ENCODE data around the gene POLR1A.
A peak's percentile ranks its signal among the peaks of the same experiment; 100 is the strongest.

The POLR1A gene

DNA sequence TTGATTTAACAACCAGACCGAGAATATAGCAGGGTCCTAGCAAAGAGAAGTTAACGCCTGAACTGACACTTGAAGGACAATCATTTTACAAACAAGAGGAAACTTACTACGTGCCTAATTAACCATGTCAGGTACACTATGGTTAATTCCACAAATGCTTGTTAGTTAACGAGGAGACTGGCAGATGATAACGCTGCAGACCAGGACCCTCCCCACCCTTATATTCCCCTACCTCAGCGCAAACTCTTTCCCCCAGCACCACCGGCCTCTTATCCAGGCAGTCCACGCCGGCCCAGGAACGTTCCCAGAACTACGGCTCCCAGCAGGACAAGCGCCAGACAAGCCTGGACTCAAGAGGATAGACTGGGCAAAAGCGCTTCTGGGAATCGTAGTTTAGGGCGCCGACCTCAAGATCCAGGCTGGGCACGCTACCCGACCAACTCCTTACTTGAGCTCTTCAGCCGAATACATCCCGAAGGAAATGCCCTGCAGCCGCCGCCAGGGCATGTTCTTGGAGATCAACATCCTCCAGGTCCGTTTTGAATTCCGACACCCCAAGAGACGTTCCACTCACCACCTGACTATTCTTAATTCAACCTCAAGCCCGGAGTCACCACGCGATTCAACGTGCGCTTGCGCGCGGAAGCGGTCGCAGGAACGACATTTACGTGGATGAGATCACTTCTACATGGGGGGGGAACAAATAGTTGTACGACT lies at the start of gene POLR1A:
POLR1A (minus strand) TSS at position 635 of the 717 bp plus-strand sequence; CDS start at position 525, 110 bp downstream.
- TF ChIP-seq, protein P1, sequence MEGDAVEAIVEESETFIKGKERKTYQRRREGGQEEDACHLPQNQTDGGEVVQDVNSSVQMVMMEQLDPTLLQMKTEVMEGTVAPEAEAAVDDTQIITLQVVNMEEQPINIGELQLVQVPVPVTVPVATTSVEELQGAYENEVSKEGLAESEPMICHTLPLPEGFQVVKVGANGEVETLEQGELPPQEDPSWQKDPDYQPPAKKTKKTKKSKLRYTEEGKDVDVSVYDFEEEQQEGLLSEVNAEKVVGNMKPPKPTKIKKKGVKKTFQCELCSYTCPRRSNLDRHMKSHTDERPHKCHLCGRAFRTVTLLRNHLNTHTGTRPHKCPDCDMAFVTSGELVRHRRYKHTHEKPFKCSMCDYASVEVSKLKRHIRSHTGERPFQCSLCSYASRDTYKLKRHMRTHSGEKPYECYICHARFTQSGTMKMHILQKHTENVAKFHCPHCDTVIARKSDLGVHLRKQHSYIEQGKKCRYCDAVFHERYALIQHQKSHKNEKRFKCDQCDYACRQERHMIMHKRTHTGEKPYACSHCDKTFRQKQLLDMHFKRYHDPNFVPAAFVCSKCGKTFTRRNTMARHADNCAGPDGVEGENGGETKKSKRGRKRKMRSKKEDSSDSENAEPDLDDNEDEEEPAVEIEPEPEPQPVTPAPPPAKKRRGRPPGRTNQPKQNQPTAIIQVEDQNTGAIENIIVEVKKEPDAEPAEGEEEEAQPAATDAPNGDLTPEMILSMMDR (IDR thresholded peaks at IDR 0.05; ENCODE audit: insufficient read depth, low read depth, low read length, missing control alignments) = no peak
- H3K4me3 ChIP-seq (ENCODE audit: low read depth, low read length) = peak within 1 kb of the TSS; percentile 65

DNA sequence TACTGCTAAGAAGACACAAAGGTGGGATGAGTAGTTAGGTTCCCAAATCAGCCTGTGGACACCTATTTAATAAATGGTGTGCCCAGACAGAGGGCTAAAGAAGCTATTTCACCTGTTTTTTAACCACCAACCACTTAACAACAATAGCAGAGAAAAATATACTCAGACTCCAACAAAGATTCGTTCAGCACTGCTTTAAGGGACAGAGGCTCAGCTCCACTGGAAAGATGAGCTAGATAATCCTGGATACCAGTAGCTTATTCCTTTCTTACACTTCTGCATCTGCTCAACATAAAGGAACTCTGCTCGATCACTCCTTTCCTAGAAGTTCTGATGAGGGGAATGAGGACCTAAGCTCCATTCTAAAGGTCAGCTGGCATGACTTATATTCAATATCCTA lies 44.8 kb upstream of the POLR1A start:
- no peak for DNase-seq (ENCODE audit: low read depth)
- TF ChIP-seq, protein P1 (IDR thresholded peaks at IDR 0.05; ENCODE audit: insufficient read depth, low read depth, low read length, missing control alignments) = no peak
- H3K4me3 ChIP-seq (ENCODE audit: low read depth, low read length) = no peak overlapping the region

More for the DNA sequence above, at the start of gene POLR1A:
- DNase-seq (ENCODE audit: low read depth) = peak; percentile 92

DNA sequence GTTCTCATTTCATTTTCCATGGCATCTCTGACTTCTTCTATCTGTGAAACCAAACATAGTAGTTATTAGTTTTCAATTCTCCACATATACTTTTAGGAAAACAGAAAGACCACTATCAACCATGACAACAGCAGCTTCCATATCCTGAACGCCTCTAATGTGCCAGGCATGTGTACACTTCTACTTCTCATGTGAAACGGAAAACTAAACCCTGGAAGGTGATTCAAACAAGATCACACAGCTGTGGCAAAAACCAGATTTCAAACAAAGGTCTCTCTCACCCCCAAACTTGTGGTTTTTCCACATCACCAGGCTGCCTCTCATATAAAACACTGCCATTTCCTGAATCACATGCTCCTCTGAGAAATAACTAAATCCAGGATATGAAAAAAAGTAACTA lies 42.1 kb upstream of the POLR1A start:
- TF ChIP-seq, protein P1 (IDR thresholded peaks at IDR 0.05; ENCODE audit: insufficient read depth, low read depth, low read length, missing control alignments) = no peak
- no peak for DNase-seq (ENCODE audit: low read depth)
- no peak overlapping the region for H3K4me3 ChIP-seq (ENCODE audit: low read depth, low read length)

DNA sequence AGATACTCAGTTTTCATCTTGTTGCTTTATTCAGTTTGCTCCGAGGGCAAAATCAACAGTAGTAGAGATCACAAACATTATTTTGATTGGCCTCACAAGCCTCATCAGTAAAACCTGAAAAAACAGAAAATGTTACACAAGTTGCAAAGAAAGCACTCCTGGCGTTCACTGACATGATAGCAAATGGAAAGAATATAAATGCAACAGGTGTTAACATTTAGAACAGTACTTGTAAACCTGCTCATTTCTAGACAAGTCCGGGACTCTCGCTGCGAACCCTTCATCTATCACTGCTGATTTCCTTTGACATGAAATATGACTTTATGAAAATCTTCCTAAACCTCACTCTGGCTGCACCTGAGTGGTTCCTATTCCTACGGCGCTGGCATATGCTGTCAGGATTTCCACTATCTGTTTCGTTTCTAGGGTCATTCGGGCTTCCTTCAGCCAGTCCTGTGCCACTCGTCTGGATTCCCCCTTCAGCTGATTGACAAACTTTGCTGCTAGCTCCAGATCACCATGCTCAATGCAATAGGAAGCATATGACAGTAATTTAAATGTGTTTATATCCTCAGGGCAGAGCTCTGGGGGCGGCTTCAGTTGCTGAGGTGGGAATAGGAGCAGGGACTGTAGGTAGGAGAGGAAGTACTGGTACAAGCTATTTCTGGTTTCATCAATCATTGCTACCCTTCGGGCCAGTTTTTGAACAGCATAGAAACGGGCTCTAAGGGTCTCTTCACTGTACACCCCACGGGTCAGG lies 38.4 kb upstream of the POLR1A start:
- no peak overlapping the region for H3K4me3 ChIP-seq (ENCODE audit: low read depth, low read length)
- no peak for DNase-seq (ENCODE audit: low read depth)
- TF ChIP-seq, protein P1 (IDR thresholded peaks at IDR 0.05; ENCODE audit: insufficient read depth, low read depth, low read length, missing control alignments) = no peak

DNA sequence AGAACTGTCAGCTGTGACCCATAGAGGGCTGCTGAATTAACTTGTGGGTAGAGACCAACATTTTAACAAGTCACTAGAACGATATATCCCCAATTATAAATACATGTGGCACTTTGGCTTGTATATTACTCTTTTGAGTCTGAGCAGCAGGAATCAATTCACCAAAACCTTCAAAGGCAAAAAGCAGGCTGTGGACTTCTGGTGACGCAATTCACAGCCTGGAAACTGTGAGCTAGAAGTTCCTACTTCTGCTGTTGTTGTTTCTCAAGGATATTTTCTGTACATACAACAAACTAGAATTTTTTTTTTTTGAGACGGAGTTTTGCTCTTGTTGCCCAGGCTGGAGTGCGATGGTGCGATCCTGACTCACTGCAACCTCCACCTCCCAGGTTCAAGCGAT lies 37.6 kb upstream of the POLR1A start:
- TF ChIP-seq, protein P1 (IDR thresholded peaks at IDR 0.05; ENCODE audit: insufficient read depth, low read depth, low read length, missing control alignments) = no peak
- no peak for DNase-seq (ENCODE audit: low read depth)
- H3K4me3 ChIP-seq (ENCODE audit: low read depth, low read length) = no peak overlapping the region

DNA sequence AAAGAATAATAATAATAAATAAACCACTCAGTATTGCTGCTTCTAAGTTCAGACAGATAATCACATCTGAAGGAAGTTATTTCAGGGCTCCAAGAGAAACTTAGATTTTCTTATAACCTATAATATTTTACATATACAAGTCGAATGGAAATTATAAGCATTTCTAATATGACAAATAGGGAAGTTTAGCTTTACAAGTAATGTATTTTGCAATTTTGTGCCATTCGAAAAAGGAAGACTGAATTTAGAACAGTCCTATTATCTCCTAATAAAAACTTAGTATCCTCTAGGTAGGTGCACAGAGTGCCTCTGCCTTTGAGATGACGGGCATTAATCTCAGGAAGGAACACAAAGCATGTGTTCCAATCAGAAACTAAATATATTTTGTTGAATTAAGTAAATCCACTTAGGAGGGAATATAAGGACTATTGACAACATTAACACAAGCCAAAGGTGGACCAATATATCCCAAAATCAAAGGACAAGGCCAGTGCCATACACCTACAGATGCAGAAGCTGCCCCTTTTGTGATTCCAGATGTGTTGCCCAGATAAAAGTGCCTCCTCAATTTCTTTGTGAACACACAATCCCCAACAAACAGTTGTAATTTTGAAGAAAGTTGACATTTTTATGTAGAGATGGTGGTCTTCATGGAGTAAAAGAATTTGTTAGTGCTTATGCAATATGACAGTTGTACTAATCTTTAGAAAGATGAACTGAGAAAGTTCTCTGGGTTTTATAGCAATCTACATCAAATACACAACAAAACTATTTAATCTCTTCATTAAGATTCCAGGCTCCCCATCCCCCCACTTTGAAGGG lies 37.0 kb upstream of the POLR1A start:
- DNase-seq (ENCODE audit: low read depth) = no peak
- H3K4me3 ChIP-seq (ENCODE audit: low read depth, low read length) = no peak overlapping the region
- TF ChIP-seq, protein P1 (IDR thresholded peaks at IDR 0.05; ENCODE audit: insufficient read depth, low read depth, low read length, missing control alignments) = no peak
